Astrocyte (in vitro differentiated cells and primary cell): ENCODE data around the gene CDC14B. TPM values are rescaled to one million over a fixed set of nuclear protein-coding genes. Genes with fewer than 3 reads are reported as not detected.

Experiments
- DNase-seq: peaks from one replicate; pipeline ENCODE4 v3.0.0-alpha.2; 2010; ENCODE audit warnings: low read depth
- FAIRE-seq: peaks from 2 replicates; lab custom pipeline; 2011; peaks lifted over from hg19 to GRCh38; lab: Jason Lieb, UNC
- H2AFZ ChIP-seq: 2 replicates; pipeline ENCODE4 v1.6.0; 2012; ENCODE audit warnings: low read depth, low read length, inconsistent platforms
- H3K27ac ChIP-seq: 2 replicates; pipeline ENCODE4 v1.5.1; 2011; ENCODE audit warnings: low read depth, low read length, inconsistent platforms
- H3K27me3 ChIP-seq: 2 replicates; pipeline ENCODE4 v1.6.0; 2011; ENCODE audit warnings: low read length, inconsistent platforms; ENCODE audit not compliant: insufficient read depth
- H3K36me3 ChIP-seq: 2 replicates; pipeline ENCODE4 v1.5.1; 2011; ENCODE audit warnings: low read length, inconsistent platforms; ENCODE audit not compliant: insufficient read depth
- H3K4me1 ChIP-seq: 2 replicates; pipeline ENCODE4 v1.5.1; 2011; ENCODE audit warnings: low read length, inconsistent platforms; ENCODE audit not compliant: insufficient read depth
- H3K4me2 ChIP-seq: 2 replicates; pipeline ENCODE4 v1.6.0; 2012; ENCODE audit warnings: low read length, inconsistent platforms
- H3K4me3 ChIP-seq: 2 replicates; pipeline ENCODE4 v1.5.1; 2011; ENCODE audit warnings: low read depth, mild to moderate bottlenecking, low read length, inconsistent platforms; ENCODE audit not compliant: insufficient read depth
- H3K79me2 ChIP-seq: 2 replicates; pipeline ENCODE4 v1.6.0; 2012; ENCODE audit warnings: mild to moderate bottlenecking, low read length, inconsistent platforms; ENCODE audit not compliant: insufficient read depth
- H3K9ac ChIP-seq: 2 replicates; pipeline ENCODE4 v1.6.0; 2012; ENCODE audit warnings: mild to moderate bottlenecking, low read length, inconsistent platforms
- H3K9me3 ChIP-seq: 2 replicates; pipeline ENCODE4 v1.5.1; 2012; ENCODE audit warnings: low read depth, mild to moderate bottlenecking, low read length, inconsistent platforms; ENCODE audit not compliant: insufficient read depth
- H4K20me1 ChIP-seq: 2 replicates; pipeline ENCODE4 v1.6.0; 2012; ENCODE audit warnings: low read length, inconsistent platforms; ENCODE audit not compliant: insufficient read depth
- H3K27ac Mint-ChIP-seq: one replicate; pipeline ENCODE4 v1.8.0; 2021; ENCODE audit warnings: mild to moderate bottlenecking, mixed read lengths; ENCODE audit not compliant: unreplicated experiment
- H3K27me3 Mint-ChIP-seq: one replicate; pipeline ENCODE4 v1.8.0; 2021; ENCODE audit warnings: low read depth, mixed read lengths; ENCODE audit not compliant: unreplicated experiment
- H3K36me3 Mint-ChIP-seq: one replicate; pipeline ENCODE4 v1.8.0; 2021; ENCODE audit warnings: low read depth, mixed read lengths; ENCODE audit not compliant: unreplicated experiment
- H3K4me1 Mint-ChIP-seq: one replicate; pipeline ENCODE4 v1.8.0; 2021; ENCODE audit warnings: low read depth, mixed read lengths; ENCODE audit not compliant: unreplicated experiment
- H3K4me3 Mint-ChIP-seq: one replicate; pipeline ENCODE4 v1.8.0; 2021; ENCODE audit warnings: mild to moderate bottlenecking, moderate library complexity, mixed read lengths; ENCODE audit not compliant: unreplicated experiment
- H3K9me3 Mint-ChIP-seq: one replicate; pipeline ENCODE4 v1.8.0; 2021; ENCODE audit warnings: mild to moderate bottlenecking, mixed read lengths; ENCODE audit not compliant: unreplicated experiment
- CTCF ChIP-seq: IDR thresholded peaks from 2 replicates; pipeline ENCODE4 v1.5.1; 2011; ENCODE audit warnings: low read depth, mild to moderate bottlenecking, inconsistent platforms, low read length, moderate library complexity; ENCODE audit not compliant: insufficient read depth
- EZH2 ChIP-seq: IDR thresholded peaks from 2 replicates; pipeline ENCODE4 v1.6.1; 2012; ENCODE audit warnings: mild to moderate bottlenecking, low read length, inconsistent platforms; ENCODE audit not compliant: insufficient read depth
- total RNA-seq: library from RNA; stranded (reverse); gene quantifications from 2 replicates; pipeline ENCODE4 v1.2.1, GENCODE V29; 2021

CDC14B gene
- total RNA-seq, 1 donor from 2014 or later, result 22.5 TPM

- no peak overlapping the region for H3K9ac ChIP-seq
- H2AFZ ChIP-seq, result no peak overlapping the region
These were observed 125.3 kb downstream of the CDC14B start for GRCh38 chr9:96494215-96494800.

DNA sequence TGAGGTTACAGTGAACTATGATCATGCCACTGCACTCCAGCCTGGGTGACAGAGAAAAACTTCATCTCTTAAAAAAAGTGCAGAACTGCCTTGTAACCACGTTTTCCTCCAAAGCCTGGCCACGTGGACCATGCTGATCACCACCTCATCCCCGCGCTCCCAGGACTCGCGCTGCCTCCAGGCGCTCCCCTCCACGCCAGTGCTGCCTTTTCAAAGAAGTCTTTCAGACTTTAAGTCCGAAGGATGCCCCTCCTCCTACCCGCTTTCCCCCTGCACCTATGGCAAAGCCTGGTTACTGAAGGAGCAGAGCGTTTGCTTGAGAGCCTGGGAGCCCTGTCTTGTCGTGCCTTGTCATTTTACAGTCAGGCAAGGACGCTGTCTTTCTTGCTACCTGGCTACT, 125.9 kb downstream of the CDC14B start:
- H3K27me3 Mint-ChIP-seq, result no peaks in the 10 kb centered on the region
- no peaks in the 10 kb centered on the region for H3K9me3 ChIP-seq
- no peak for DNase-seq
- H2AFZ ChIP-seq, result no peak overlapping the region
- H3K4me1 ChIP-seq, result peaks cover 4% of the 10 kb centered on the region
- H3K27me3 ChIP-seq, result no peaks in the 10 kb centered on the region
- H3K36me3 Mint-ChIP-seq, result peaks cover 19% of the 10 kb centered on the region
- H3K4me3 ChIP-seq, result no peak overlapping the region
- H4K20me1 ChIP-seq, result no peaks in the 10 kb centered on the region
- H3K9me3 Mint-ChIP-seq, result no peaks in the 10 kb centered on the region
- no peak overlapping the region for H3K9ac ChIP-seq
- TF ChIP-seq EZH2 (no peak), CTCF (no peak)
- no peak for FAIRE-seq
- peaks cover 7% of the 10 kb centered on the region for H3K36me3 ChIP-seq
- H3K27ac Mint-ChIP-seq, result no peak overlapping the region
- no peak overlapping the region for H3K4me3 Mint-ChIP-seq
- no peaks in the 10 kb centered on the region for H3K79me2 ChIP-seq
- H3K4me1 Mint-ChIP-seq, result peaks cover 13% of the 10 kb centered on the region
- H3K27ac ChIP-seq, result no peak overlapping the region
- no peak overlapping the region for H3K4me2 ChIP-seq

More at GRCh38 chr9:96494215-96494800, 125.3 kb downstream of the CDC14B start:
- Histone ChIP-seq H4K20me1 (no peaks in the 10 kb centered on the region), H3K9me3 (no peaks in the 10 kb centered on the region), H3K4me3 (no peak overlapping the region), H3K27me3 (no peaks in the 10 kb centered on the region), H3K36me3 (peaks cover 7% of the 10 kb centered on the region), H3K79me2 (no peaks in the 10 kb centered on the region), H3K4me2 (no peak overlapping the region), H3K27ac (no peak overlapping the region), H3K4me1 (peaks cover 4% of the 10 kb centered on the region)
- peaks cover 17% of the 10 kb centered on the region for H3K4me1 Mint-ChIP-seq
- no peak overlapping the region for H3K27ac Mint-ChIP-seq
- no peaks in the 10 kb centered on the region for H3K9me3 Mint-ChIP-seq
- TF ChIP-seq EZH2, result no peak
- no peak for TF ChIP-seq CTCF
- no peak for FAIRE-seq
- no peaks in the 10 kb centered on the region for H3K27me3 Mint-ChIP-seq
- peaks cover 17% of the 10 kb centered on the region for H3K36me3 Mint-ChIP-seq
- peak; percentile 25 for DNase-seq
- no peak overlapping the region for H3K4me3 Mint-ChIP-seq

DNA sequence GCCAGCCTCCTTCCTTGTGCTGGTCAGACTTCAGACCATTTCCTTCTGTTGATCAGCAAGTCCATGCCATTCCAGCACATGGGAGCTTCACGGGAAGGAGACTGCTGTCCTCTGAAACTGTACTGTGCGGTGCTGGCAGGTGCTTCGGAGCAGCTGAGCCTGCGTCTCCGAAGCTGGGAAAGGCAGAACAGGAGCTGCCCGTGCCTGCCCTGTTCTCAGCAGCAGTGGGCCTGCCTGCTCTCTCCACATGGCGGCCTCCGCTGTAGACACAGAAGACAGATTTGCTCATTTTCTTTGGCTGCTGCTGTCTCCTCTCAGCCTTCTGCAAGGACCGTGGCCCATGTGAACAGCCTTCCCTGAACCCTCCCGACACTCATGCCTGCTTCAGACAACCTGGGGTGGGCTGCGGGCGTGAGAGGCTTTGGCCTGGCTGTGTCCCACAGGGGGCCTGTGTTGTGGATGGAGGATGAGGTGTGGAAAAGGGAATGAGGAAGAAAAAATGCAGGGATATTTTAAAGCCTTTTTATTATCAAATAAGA, 126.6 kb downstream of the CDC14B start:
- Histone ChIP-seq H3K9ac (no peak overlapping the region), H3K27me3 (no peaks in the 10 kb centered on the region), H3K4me3 (no peak overlapping the region), H3K79me2 (no peaks in the 10 kb centered on the region), H4K20me1 (no peaks in the 10 kb centered on the region), H3K4me1 (peaks cover 4% of the 10 kb centered on the region), H3K9me3 (no peaks in the 10 kb centered on the region), H2AFZ (no peak overlapping the region), H3K4me2 (no peak overlapping the region), H3K27ac (no peak overlapping the region), H3K36me3 (peaks cover 7% of the 10 kb centered on the region)
- no peak for TF ChIP-seq EZH2
- TF ChIP-seq CTCF, result no peak
- no peaks in the 10 kb centered on the region for H3K27me3 Mint-ChIP-seq
- H3K4me1 Mint-ChIP-seq, result peaks cover 11% of the 10 kb centered on the region
- no peak overlapping the region for H3K27ac Mint-ChIP-seq
- DNase-seq (no peak), FAIRE-seq (no peak)
- H3K4me3 Mint-ChIP-seq, result no peak overlapping the region
- no peaks in the 10 kb centered on the region for H3K9me3 Mint-ChIP-seq
- H3K36me3 Mint-ChIP-seq, result peaks cover 19% of the 10 kb centered on the region
